HCT116 (cell line): ENCODE data around the gene CNKSR3.

ENCODE experiments used
- CBX3 ChIP-seq: IDR thresholded peaks from 2 replicates; pipeline ENCODE4 v1.6.1; 2012; ENCODE audit warnings: low read depth
- CEBPB ChIP-seq: IDR thresholded peaks from 2 replicates; pipeline ENCODE4 v1.6.1; 2012; ENCODE audit warnings: low read depth
- CTCF ChIP-seq, 3 experiments: fragments of 200-600 bp in 1 of 3; sonication (generic) in 1 of 3; IDR thresholded peaks in 2 of 3; conservative IDR thresholded peaks in 1 of 3; 2 replicates each; pipeline ENCODE4 v1.5.1; 2012 to 2017; ENCODE audit warnings: low read depth in 2 of 3, low read length in 2 of 3, antibody characterized with exemption in 1 of 3, borderline replicate concordance in 1 of 3, control low read depth in 1 of 3, mild to moderate bottlenecking in 1 of 3, mixed read lengths in 1 of 3, mixed run types in 1 of 3, moderate library complexity in 1 of 3; ENCODE audit not compliant: insufficient read depth in 1 of 3
- POLR2AphosphoS5 ChIP-seq: IDR thresholded peaks from 2 replicates; pipeline ENCODE4 v1.6.1; 2011; ENCODE audit warnings: mild to moderate bottlenecking, low read depth, low read length, moderate library complexity
- YY1 ChIP-seq: IDR thresholded peaks from 2 replicates; pipeline ENCODE4 v1.6.1; 2011; ENCODE audit warnings: low read length, low read depth, moderate library complexity, mild to moderate bottlenecking; ENCODE audit not compliant: insufficient replicate concordance; ENCODE audit errors: extremely low read depth
- TF ChIP-seq, protein P1 (sequence below): IDR thresholded peaks from 2 replicates; pipeline ENCODE4 v1.6.1; 2012; ENCODE audit warnings: low read depth

DNA sequence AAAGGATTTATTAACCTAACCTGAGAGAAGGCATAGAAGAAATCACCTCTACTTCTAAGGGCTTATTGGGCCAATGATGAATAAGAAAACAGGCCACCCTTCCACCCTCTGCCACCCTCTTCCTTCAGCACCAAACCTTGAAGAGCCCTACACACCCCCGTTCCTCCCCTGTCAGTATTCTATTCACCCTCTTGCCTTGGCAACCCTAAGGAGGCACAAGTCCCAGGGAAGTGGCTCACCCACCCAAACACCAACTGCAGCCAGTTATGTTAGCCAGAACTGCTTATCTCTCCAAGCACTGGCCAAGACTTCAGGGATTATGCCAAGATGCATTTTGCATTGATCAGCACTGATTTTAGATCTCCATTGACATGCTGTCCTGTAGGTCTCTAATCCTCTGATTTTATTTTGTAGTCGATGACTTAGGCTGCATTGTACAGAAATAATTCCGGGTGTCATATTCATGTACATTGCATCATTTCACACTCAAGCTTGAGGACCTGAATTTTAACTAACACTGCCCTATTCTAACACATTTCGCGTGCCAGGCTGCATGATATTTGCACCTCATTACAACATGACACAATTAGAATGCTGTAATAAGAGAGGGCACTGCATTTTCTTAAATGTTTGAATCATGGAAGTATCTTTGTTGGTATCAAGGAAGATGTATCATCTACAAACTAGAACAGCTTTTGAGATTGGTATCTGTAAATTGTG, 15.7 kb downstream of the CNKSR3 start:
- TF ChIP-seq CTCF (IDR thresholded peaks at IDR 0.05 in 2 of 3, conservative IDR thresholded peaks at IDR 0.05 in 1 of 3; ENCODE audit: borderline replicate concordance in 1 of 3, insufficient read depth in 1 of 3, low read depth in 2 of 3, low read length in 2 of 3) = no peak
- no peak for TF ChIP-seq POLR2AphosphoS5
- TF ChIP-seq YY1 = no peak
- TF ChIP-seq, protein P1, sequence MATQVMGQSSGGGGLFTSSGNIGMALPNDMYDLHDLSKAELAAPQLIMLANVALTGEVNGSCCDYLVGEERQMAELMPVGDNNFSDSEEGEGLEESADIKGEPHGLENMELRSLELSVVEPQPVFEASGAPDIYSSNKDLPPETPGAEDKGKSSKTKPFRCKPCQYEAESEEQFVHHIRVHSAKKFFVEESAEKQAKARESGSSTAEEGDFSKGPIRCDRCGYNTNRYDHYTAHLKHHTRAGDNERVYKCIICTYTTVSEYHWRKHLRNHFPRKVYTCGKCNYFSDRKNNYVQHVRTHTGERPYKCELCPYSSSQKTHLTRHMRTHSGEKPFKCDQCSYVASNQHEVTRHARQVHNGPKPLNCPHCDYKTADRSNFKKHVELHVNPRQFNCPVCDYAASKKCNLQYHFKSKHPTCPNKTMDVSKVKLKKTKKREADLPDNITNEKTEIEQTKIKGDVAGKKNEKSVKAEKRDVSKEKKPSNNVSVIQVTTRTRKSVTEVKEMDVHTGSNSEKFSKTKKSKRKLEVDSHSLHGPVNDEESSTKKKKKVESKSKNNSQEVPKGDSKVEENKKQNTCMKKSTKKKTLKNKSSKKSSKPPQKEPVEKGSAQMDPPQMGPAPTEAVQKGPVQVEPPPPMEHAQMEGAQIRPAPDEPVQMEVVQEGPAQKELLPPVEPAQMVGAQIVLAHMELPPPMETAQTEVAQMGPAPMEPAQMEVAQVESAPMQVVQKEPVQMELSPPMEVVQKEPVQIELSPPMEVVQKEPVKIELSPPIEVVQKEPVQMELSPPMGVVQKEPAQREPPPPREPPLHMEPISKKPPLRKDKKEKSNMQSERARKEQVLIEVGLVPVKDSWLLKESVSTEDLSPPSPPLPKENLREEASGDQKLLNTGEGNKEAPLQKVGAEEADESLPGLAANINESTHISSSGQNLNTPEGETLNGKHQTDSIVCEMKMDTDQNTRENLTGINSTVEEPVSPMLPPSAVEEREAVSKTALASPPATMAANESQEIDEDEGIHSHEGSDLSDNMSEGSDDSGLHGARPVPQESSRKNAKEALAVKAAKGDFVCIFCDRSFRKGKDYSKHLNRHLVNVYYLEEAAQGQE = no peak
- no peak for TF ChIP-seq CBX3
- TF ChIP-seq CEBPB = no peak
